HepG2 (cell line): ENCODE measurements around the gene AJM1. TPM values are rescaled to one million over a fixed set of nuclear protein-coding genes. Genes with fewer than 3 reads are reported as not detected.
A peak's percentile ranks its signal among the peaks of the same experiment; 100 is the strongest.

Source experiments
- ATAC-seq: fragments of 200-7000 bp; cut with Tn5 transposase; 3 replicates; pipeline ENCODE4 v1.9.1; 2020; ENCODE audit warnings: mild to moderate bottlenecking, moderate library complexity
- BruUV-seq: library from RNA; stranded (reverse); fragments of 400-500 nt; replicated peaks from 2 replicates; lab custom pipeline; 2021; lab: Mats Ljungman, UMichigan
- CTCF ChIA-PET: fragments of 300-600 bp; formaldehyde crosslinking; extraction: SDS; loops from one replicate; lab custom pipeline; 2021; ENCODE audit warnings: low total read pairs, inconsistent platforms, low intra/inter-chr PET ratio; lab: Yijun Ruan, JAX
- POLR2A ChIA-PET: fragments of 350-600 bp; sonication (Branson Sonifier 250); formaldehyde crosslinking; loops from one replicate; lab custom pipeline; 2020; ENCODE audit warnings: antibody characterized with exemption, inconsistent platforms; lab: Yijun Ruan, JAX
- DNase-seq: peaks from one replicate; pipeline ENCODE4 v3.0.0-alpha.2; 2015; ENCODE audit warnings: low spot score
- FAIRE-seq: peaks from 3 replicates; lab custom pipeline; 2011; peaks lifted over from hg19 to GRCh38; lab: Jason Lieb, UNC
- H2AFZ ChIP-seq: one replicate; pipeline ENCODE4 v1.6.1; 2011; ENCODE audit warnings: low read length, inconsistent platforms
- H3K27ac ChIP-seq: fragments of 300-600 bp; 3 replicates; pipeline ENCODE4 v1.8.0; 2011; ENCODE audit warnings: mixed run types, mild to moderate bottlenecking, mixed read lengths, low read length, inconsistent platforms; ENCODE audit not compliant: insufficient read depth; ENCODE audit errors: extremely low read length
- H3K27me3 ChIP-seq, 2 experiments: fragments of 200-600 bp in 1 of 2; 2 replicates in 1 of 2; 3 replicates in 1 of 2; pipeline versions ENCODE4 v1.6.0 to v1.8.0; 2011; ENCODE audit warnings: low read length in 2 of 2, mild to moderate bottlenecking in 2 of 2, moderate library complexity in 2 of 2, inconsistent platforms in 1 of 2; ENCODE audit not compliant: insufficient read depth in 2 of 2, control insufficient read depth in 1 of 2
- H3K36me3 ChIP-seq, 2 experiments: fragments of 200-600 bp in 1 of 2; replicated peaks in 1 of 2; 2 replicates in 1 of 2; 3 replicates in 1 of 2; pipeline versions ENCODE4 v1.5.1 to v1.8.0; 2011; ENCODE audit warnings: low read length in 2 of 2, inconsistent platforms in 1 of 2; ENCODE audit not compliant: insufficient read depth in 2 of 2, control insufficient read depth in 1 of 2
- H3K4me1 ChIP-seq: 2 replicates; pipeline ENCODE4 v1.5.1; 2012; ENCODE audit warnings: low read length, inconsistent platforms; ENCODE audit not compliant: insufficient read depth
- H3K4me2 ChIP-seq: 2 replicates; pipeline ENCODE4 v1.6.0; 2011; ENCODE audit warnings: low read depth, low read length, inconsistent platforms
- H3K4me3 ChIP-seq, 3 experiments: fragments of 200-600 bp in 1 of 3; sonication (generic), shearing (Covaris generic) in 1 of 3; replicated peaks in 1 of 3; 2 replicates each; pipeline ENCODE4 v1.5.1; 2011 to 2016; ENCODE audit warnings: low read length in 3 of 3, inconsistent platforms in 2 of 3, low read depth in 2 of 3, mild to moderate bottlenecking in 2 of 3, control low read depth in 1 of 3, mixed read lengths in 1 of 3; ENCODE audit not compliant: insufficient read depth in 1 of 3
- H3K79me2 ChIP-seq: one replicate; pipeline ENCODE4 v1.6.1; 2011; ENCODE audit warnings: low read length, inconsistent platforms; ENCODE audit not compliant: insufficient read depth
- H3K9ac ChIP-seq: 2 replicates; pipeline ENCODE4 v1.6.0; 2011; ENCODE audit warnings: mild to moderate bottlenecking, low read depth, low read length, inconsistent platforms; ENCODE audit not compliant: insufficient read depth
- H3K9me3 ChIP-seq: 2 replicates; pipeline ENCODE4 v1.5.1; 2012; ENCODE audit warnings: mild to moderate bottlenecking, low read length
- H4K20me1 ChIP-seq: 2 replicates; pipeline ENCODE4 v1.6.0; 2011; ENCODE audit warnings: inconsistent platforms, mild to moderate bottlenecking, low read length, moderate library complexity; ENCODE audit not compliant: insufficient read depth
- GMEB1 ChIP-seq: sonication (generic); formaldehyde crosslinking; IDR thresholded peaks from 2 replicates; pipeline ENCODE4 v1.5.1; 2020; ENCODE audit warnings: missing genetic modification reagents, mild to moderate bottlenecking, borderline replicate concordance
- HOMEZ ChIP-seq: IDR thresholded peaks from 2 replicates; pipeline ENCODE4 v1.6.1; 2016; ENCODE audit warnings: low read depth
- JDP2 ChIP-seq: sonication (generic); formaldehyde crosslinking; IDR thresholded peaks from 2 replicates; pipeline ENCODE4 v1.8.1; 2022; ENCODE audit warnings: missing genetic modification reagents, borderline replicate concordance
- KLF15 ChIP-seq: sonication (generic); formaldehyde crosslinking; IDR thresholded peaks from 2 replicates; pipeline ENCODE4 v1.8.1; 2023; ENCODE audit warnings: borderline replicate concordance, mild to moderate bottlenecking, inconsistent platforms, missing genetic modification reagents, mixed read lengths
- TCF12 ChIP-seq, 2 experiments: fragments of 450-650 bp in 1 of 2; sonication (generic) in 1 of 2; formaldehyde crosslinking in 1 of 2; IDR thresholded peaks; 2 replicates each; pipeline versions ENCODE4 v1.6.1 to v1.8.0; 2017 to 2022; ENCODE audit warnings: antibody characterized with exemption in 1 of 2, mild to moderate bottlenecking in 1 of 2, missing genetic modification reagents in 1 of 2, moderate library complexity in 1 of 2
- YY1 ChIP-seq: IDR thresholded peaks from 2 replicates; pipeline ENCODE4 v1.6.1; 2011; ENCODE audit warnings: low read length, low read depth, moderate library complexity, mild to moderate bottlenecking; ENCODE audit not compliant: insufficient read depth, insufficient replicate concordance
- ZGPAT ChIP-seq: IDR thresholded peaks from 2 replicates; pipeline ENCODE4 v1.6.1; 2016; ENCODE audit warnings: mild to moderate bottlenecking
- ZNF160 ChIP-seq: sonication (generic); formaldehyde crosslinking; IDR thresholded peaks from 2 replicates; pipeline ENCODE4 v1.8.0; 2022; ENCODE audit warnings: mild to moderate bottlenecking, inconsistent platforms, missing genetic modification reagents
- ZNF446 ChIP-seq: sonication (generic); formaldehyde crosslinking; IDR thresholded peaks from 2 replicates; pipeline ENCODE4 v1.5.0; 2020; ENCODE audit warnings: mild to moderate bottlenecking, missing genetic modification reagents
- ZNF614 ChIP-seq: IDR thresholded peaks from 2 replicates; pipeline ENCODE4 v1.6.1; 2018; ENCODE audit warnings: missing biosample characterization, missing genetic modification reagents, inconsistent platforms, borderline replicate concordance
- ZNF790 ChIP-seq: sonication (generic); formaldehyde crosslinking; IDR thresholded peaks from 2 replicates; pipeline ENCODE4 v1.8.0; 2022; ENCODE audit warnings: missing genetic modification reagents, mild to moderate bottlenecking, borderline replicate concordance
- WGBS: methylation state at CpG from one replicate; pipeline ENCODE4 v1.1.6; 2017; ENCODE audit warnings: low lambda C conversion rate; 5-methylcytosine and 5-hydroxymethylcytosine counted together
- in situ Hi-C: cut with HindIII; loops from 2 replicates; pipeline ENCODE4 v1.10.0; 2017; ENCODE audit warnings: low pct_unique_long_range_greater_than_20kb; ENCODE audit not compliant: extremely low pct_ligation_motif_present
- intact Hi-C: fragments of 100-400 bp; cut with micrococcal nuclease; formaldehyde crosslinking; loops from one replicate; pipeline ENCODE4 v1.10.0; 2022; ENCODE audit not compliant: unreplicated experiment
- polyA plus RNA-seq, 8 experiments: library from polyadenylated mRNA; depleted of rRNA in 3 of 8; stranded (reverse) in 7 of 8; unstranded in 1 of 8; fragments of >200 nt; fragmentation: Illumina TruSeq in 4 of 8; extraction: Trizol in 4 of 8; gene quantifications; 2 replicates each; pipeline versions ENCODE4 v1.2.1 to v1.2.3, GENCODE V29; 2011 to 2016; ENCODE audit warnings: low read depth in 4 of 8, missing spikeins in 1 of 8, mixed read lengths in 1 of 8; ENCODE audit not compliant: insufficient read depth in 1 of 8
- total RNA-seq, 5 experiments: library from RNA; depleted of rRNA; stranded (reverse); fragments of >200 nt; fragmentation: Illumina TruSeq; extraction: Trizol; gene quantifications; 2 replicates each; pipeline ENCODE4 v1.2.3, GENCODE V29; 2016; ENCODE audit warnings: low read depth in 1 of 5
- TF ChIP-seq, protein P1 (sequence below): sonication (generic); formaldehyde crosslinking; IDR thresholded peaks from 2 replicates; pipeline ENCODE4 v1.4.0; 2020; ENCODE audit warnings: missing genetic modification reagents
- TF ChIP-seq, protein P2 (sequence below): IDR thresholded peaks from 2 replicates; pipeline ENCODE4 v1.6.1; 2018; ENCODE audit warnings: missing genetic modification reagents, mild to moderate bottlenecking, missing compliant biosample characterization

AJM1 gene
- total and polyA plus RNA-seq, 2 of the 13 experiments (the other 11 are each of a cell fraction or from before 2014, with no cell fraction given): 1.1 to 1.2 TPM

DNA sequence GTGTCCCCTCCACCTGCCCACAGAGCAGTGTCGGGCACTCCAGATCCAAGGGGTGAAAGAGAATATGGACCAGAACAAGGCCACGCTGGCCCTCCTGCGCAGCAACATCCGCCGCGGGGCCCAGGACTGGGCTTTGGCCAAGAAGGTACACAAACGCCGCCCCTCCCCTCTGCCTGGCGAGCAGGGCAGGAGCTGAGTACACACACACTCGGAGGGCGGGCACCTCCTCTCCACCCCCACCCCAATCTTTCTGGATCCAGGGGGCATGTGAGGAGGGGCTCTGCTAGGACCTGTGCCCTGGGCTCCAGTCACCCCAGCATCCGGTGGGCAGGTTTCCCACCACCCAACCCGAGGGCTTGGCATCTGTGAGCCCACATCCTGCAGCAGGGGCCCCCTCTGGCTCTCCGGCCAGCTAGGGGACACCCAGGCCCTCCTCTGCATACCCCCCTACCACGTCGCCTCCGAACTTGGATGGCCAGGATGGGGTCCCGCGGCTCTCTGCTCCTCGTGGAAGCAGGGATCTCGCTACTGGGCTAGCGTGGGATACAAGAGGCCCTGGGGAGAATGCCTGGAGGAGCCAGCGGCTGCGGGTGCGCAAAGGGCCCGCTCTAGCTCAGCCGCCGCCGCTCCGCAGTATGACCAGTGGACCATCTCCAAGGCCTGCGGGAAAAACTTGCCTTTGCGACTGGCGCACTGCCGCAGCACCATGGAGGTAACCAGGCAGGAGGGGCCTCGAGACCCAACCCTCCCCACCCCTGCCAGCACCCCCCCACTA lies 43.0 kb upstream of the AJM1 start:
- Histone ChIP-seq H3K27ac (peak overlapping the region; percentile 84), H3K79me2 (peaks cover 32% of the 10 kb centered on the region), H3K4me3 (peak overlapping the region; percentile 57 to 85 (median 75)), H3K9me3 (no peaks in the 10 kb centered on the region), H3K9ac (peak overlapping the region; percentile 70), H3K36me3 (no peaks in the 10 kb centered on the region; a peak in 2 of 5 replicates), H4K20me1 (no peaks in the 10 kb centered on the region; the same call in none of the 2 replicates), H3K4me2 (peak overlapping the region; percentile 90), H3K27me3 (no peaks in the 10 kb centered on the region), H2AFZ (no peak overlapping the region), H3K4me1 (peaks cover 75% of the 10 kb centered on the region)
- no peak for FAIRE-seq
- intact Hi-C loops (no loop called here), in situ Hi-C loops (no loop called here)
- POLR2A ChIA-PET: interaction anchor here (0.7 to 2.8 kb wide), 13 partner anchors 9 to 287 kb away, joined by 3 to 35 read pairs (median 5); partner anchors contain the start of genes CLIC3, ENTPD2, MAN1B1 and RABL6
- peak; percentile 62 for ATAC-seq
- 0% methylated on average over 6 of the region's 35 CpGs for WGBS
- DNase-seq: peak; percentile 80
- CTCF ChIA-PET: no interaction called here
- no TSS peak for BruUV-seq
- TF ChIP-seq, protein P1, sequence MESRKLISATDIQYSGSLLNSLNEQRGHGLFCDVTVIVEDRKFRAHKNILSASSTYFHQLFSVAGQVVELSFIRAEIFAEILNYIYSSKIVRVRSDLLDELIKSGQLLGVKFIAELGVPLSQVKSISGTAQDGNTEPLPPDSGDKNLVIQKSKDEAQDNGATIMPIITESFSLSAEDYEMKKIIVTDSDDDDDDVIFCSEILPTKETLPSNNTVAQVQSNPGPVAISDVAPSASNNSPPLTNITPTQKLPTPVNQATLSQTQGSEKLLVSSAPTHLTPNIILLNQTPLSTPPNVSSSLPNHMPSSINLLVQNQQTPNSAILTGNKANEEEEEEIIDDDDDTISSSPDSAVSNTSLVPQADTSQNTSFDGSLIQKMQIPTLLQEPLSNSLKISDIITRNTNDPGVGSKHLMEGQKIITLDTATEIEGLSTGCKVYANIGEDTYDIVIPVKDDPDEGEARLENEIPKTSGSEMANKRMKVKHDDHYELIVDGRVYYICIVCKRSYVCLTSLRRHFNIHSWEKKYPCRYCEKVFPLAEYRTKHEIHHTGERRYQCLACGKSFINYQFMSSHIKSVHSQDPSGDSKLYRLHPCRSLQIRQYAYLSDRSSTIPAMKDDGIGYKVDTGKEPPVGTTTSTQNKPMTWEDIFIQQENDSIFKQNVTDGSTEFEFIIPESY (CRISPR knock-in tag): no peak
- TF ChIP-seq ZNF446 (CRISPR knock-in tag): 0 out of 2 replicates have a peak, but pooled peaks have one; percentile 18
- TF ChIP-seq ZNF790 (CRISPR knock-in tag): peak; percentile 82; the same call in 1 of the 2 replicates
- peak; percentile 36 for TF ChIP-seq YY1
- TF ChIP-seq ZNF614 (CRISPR knock-in tag): peak; percentile 42; the same call in 1 of the 2 replicates
- peak; percentile 44; the same call in 1 of the 2 replicates for TF ChIP-seq GMEB1 (CRISPR knock-in tag)
- peak; percentile 76 for TF ChIP-seq ZGPAT
- TF ChIP-seq KLF15 (CRISPR knock-in tag): no peak
- TF ChIP-seq HOMEZ (CRISPR knock-in tag): peak; percentile 62; the same call in 1 of the 2 replicates
- no peak for TF ChIP-seq TCF12 (IDR thresholded peaks at IDR 0.05)
- TF ChIP-seq TCF12 (CRISPR knock-in tag; IDR thresholded peaks at IDR 0.05): peak; percentile 84
- peak; percentile 58; the same call in 1 of the 2 replicates for TF ChIP-seq ZNF160 (CRISPR knock-in tag)
- TF ChIP-seq JDP2 (CRISPR knock-in tag): peak; percentile 15; the same call in 1 of the 2 replicates
- TF ChIP-seq, protein P2, sequence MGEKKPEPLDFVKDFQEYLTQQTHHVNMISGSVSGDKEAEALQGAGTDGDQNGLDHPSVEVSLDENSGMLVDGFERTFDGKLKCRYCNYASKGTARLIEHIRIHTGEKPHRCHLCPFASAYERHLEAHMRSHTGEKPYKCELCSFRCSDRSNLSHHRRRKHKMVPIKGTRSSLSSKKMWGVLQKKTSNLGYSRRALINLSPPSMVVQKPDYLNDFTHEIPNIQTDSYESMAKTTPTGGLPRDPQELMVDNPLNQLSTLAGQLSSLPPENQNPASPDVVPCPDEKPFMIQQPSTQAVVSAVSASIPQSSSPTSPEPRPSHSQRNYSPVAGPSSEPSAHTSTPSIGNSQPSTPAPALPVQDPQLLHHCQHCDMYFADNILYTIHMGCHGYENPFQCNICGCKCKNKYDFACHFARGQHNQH: peak; percentile 65; the same call in 1 of the 2 replicates
